HG03196 (cell line): ENCODE measurements around the gene KIF26B.

ENCODE experiments used
- ATAC-seq: cut with Tn5 transposase; IDR thresholded peaks from one replicate; pipeline ENCODE4 v1.9.1; 2021; ENCODE audit not compliant: unreplicated experiment

Gene KIF26B

DNA sequence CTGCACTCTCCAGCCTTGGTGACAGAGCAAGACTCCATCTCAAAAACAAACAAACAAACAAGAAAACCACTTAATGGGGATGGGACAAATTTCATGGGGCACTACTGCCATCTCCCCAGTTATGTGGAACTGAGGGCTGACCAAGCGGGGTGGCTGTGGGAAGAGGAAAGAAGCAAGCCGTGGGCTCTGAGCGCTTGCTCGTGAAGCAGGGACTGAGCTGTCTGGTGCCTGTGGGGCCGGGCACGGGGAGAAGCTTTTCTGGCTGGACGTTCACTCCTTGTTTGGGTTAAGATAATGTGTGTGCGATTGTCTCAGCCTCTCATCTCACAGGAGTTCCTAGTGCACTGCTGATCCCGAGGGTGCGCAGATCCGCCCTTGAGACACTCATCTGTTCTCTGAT, 22.0 kb upstream of the KIF26B start:
- ATAC-seq: no peak

DNA sequence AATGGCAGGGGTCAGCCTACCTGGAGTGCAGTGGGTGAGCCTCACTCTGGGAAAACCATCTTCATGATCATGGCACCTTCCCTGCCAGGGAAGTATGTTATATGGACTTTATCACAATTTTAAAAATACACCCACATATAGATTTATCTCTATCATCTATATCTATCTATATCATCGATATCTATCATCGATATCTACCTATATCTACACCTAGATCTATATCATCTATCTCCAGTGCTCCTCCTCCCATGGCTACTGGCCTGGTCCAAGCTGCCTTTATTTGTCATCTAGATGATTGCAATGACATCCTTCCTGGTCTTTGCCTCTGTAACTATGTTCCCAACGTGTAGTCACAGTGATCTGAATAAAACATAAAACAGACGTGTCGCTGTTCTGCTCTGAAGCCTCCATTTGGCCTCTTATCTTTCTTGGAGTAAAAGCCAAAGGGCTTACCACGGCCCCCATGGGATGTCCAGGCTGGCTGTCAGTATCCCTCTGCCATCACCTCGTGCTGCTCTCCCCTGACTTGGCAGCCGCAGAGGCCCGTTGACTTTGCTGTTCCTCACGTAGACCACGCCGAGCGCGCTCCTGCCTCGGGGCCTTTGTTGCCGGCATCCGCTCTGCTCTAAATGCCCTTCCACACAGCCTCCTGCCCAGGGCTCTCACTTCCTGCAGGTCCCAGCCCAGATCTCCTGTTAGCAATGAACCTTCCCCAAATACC, 20.6 kb upstream of the KIF26B start:
- no peak for ATAC-seq

DNA sequence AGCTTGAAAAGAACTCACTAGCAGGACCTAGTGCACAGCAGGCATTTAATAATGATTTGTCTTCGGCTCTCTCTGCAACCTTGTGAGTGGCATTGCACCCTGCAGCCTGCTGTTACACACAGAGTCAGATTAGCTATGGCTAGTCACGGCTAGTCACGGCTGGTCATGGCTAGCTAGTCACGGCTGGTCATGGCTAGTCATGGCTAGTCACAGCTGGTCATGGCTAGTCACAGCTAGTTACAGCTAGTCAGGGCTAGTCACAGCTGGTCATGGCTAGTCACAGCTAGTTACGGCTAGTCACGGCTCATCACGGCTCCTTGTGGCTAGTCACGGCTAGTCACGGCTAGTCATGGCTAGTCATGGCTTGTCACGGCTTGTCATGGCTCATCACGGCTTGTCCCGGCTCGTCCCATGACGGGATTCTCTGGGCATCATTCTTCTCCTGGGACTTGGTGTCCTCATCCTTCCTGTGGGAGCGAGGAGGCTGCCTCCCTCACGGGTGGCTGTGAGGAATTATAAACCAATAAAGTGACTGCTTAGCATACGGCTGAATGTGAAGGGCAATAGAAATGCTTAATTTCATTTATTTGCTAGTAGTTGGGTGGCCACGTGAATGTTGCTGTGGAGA, 12.5 kb upstream of the KIF26B start:
- ATAC-seq: no peak

DNA sequence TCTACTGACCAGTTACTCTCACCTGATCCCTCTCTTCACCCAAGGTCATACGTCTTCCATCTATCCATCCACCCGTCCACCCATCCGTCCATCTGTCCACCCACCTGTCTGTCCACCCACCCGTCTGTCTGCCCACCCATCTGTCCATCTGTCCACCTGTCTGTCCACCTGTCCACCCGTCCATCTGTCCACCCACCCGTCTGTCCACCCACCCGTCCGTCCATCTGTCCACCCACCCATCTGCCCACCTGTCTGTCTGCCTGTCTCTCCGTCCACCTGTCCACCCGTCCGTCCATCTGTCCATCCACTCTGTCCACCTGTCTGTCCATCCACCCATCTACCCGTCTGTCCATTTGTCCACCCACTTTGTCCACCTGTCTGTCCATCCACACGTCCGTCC, 11.8 kb upstream of the KIF26B start:
- no peak for ATAC-seq

DNA sequence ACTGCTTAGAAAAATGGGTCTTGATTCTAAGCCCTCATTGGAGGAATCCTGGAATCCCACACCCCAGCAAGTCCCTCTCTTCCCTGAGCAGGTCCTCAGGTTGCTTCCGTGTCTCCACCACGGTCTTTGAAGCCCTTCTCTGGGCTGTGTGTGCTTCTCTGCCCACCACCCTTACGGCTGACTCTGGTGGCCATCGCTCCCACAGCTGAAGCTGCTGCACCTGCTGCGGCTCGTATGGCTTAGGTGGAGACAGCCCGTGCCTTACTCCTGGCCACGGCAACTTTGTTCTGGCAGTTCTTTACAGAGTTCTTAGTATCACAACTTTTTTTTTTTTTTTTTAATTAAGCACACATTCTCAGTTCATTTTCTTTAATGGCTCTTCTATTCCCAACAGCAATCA, 10.9 kb upstream of the KIF26B start:
- ATAC-seq: no peak

DNA sequence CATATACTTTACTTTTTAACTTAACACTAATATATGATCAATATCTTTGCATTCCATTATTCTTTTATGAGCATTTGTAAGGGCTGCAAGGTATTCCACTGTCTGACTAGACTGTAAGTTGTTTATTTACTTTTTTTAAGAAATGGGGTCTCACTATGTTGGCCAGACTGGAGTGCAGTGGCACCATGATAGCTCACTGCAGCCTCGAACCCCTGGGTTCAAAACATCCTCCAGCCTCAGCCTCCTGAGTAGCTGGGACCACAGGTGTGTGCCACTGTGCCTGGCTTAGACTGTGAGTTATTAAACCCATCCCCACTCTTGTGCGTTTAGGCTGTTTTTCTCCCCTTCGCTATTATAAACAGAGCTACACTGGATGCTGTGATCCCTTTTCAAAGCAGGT, 6.7 kb upstream of the KIF26B start:
- no peak for ATAC-seq

DNA sequence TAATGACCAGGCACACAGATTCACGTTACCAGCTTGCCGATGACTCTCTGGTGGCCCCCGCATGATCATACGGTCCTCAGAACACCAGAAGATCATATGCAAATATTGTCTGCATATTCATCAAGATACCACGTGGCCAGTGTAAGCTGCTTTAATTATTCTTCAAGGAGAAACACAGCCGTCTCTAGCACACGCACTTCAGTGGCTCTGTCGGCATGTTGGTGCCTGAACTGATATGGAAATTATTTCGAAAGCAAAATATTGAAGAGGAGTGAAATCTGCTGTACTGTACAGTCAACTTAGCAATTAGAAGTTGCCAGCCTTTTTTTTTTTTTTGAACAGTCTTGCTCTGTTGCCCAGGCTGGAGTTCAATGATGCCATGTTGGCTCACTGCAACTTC, 5.9 kb upstream of the KIF26B start:
- no peak for ATAC-seq

DNA sequence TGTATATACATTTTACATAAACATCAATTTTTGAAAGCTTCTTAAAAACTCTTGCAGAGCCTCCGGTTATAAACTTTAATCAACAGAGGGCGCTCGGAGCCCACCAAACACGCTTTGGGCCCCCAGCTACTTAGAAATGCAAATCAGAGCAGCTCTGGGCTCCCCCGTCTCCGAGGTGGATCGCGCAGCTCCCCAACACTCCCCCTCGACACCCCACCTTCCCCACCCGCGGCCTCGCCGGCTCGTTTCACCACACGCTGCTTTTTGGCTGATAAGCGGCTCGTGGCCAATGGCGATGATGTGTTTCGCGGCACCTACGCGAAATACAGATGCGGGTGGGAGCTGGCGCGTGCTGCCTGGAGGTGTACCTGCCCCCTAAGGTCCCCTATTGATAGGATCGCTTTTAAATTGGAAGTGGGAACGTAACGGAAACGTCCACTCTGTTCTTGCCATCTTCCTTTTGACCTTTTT, 1.7 kb upstream of the KIF26B start:
- ATAC-seq: no peak

DNA sequence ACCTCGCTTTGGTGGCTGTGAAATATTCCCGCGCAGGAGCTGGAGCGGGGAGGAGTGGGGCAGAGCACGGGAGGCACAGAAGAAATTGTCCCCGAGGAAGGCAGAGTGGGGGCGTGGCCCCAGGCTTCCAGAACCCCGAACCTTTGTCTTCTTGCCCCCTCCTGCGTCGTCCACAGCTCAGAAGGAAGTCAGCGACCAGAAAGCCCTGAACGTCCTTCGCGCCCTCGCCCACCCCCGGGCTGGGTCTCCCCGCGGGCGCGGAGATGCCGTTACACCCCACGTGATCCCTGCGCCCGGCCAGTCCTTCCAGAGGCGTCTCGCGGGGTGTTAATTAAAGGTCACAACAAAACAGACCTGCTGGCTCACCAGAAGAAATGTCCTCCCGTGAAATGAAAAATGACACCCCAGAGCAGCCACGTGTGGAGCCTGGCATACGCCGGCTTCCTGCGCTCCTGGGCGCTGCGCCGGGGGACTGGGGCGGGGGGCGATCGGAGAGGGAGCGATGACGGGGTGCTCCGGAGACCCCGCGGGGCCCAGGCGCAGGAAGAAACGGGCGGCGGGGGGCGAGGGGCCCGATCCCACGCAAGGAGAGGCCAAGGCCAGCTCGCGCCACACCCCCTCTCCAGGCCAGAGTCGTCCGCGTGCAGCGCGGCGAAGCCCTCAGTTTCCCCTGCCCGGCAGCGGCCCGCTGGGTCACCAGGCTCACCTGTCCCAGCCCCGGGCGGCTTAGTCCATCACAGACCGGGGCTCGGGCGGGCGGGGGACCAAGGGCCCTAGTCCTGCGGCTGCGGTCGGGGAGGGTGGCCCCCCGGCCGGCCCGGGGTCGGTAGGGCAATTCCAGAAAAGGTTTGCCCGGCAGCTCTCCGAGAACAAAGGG, 995 bp upstream of the KIF26B start:
- no peak for ATAC-seq

DNA sequence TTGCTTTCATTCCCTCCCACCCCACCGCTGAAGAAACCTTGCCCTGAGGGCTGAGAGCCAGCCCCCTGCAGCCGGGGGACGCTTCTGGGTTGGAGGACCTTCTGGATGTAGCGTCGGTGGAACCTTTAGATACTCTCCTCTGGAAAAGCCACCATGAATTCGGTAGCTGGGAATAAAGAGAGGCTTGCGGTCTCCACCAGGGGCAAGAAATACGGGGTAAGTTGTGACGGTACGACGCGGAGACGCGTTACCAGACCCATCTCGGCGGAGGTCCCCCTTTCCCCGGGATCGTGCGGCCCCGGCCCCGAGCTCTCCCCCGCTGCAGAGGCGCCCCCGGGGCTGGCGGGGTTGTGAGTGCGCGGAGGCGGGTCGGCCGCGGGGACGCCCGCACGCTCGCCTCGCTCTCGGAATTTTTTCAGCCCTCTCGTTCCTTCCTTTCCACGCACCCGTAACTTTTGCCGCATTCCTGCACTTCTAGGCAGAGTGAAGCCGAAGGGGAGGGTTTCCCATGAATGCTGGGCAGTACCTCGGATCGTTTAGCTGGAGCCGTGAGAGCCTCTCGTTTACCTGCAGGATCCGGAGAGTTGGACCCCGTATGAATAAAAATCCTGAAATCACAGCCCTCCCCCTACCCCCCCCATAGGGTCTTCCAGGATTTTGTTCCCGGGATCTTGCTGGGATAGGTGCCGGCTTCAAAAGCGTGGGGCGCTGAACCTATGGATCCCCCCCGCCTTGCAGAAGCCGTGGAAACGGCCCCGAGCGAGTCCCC, 671 bp downstream of the KIF26B start:
- no peak for ATAC-seq

DNA sequence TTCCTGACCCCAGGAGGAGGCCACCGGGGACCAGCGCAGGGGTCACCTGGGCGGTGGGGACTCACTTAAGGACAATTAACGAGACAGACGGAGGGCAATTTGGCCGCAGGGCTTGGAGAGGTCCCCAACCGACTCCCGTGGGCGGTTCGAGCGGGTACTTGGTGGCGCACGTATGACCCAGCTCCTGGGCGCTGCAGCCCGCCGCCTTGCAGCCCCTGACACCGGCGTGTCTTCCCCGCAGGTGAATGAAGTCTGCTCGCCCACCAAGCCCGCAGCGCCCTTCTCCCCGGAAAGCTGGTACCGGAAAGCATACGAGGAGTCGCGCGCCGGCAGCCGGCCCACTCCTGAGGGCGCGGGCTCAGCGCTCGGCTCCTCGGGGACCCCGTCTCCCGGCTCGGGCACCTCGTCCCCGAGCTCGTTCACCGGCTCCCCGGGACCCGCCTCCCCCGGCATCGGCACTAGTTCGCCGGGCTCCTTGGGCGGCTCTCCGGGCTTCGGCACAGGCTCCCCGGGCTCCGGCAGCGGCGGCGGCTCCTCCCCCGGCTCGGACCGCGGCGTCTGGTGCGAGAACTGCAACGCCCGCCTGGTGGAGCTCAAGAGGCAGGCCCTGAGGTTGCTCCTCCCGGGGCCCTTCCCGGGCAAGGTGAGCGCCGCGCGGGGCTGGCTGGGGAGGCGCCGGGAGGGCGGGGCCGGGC, 1.4 kb downstream of the KIF26B start:
- ATAC-seq: peak; percentile 91

DNA sequence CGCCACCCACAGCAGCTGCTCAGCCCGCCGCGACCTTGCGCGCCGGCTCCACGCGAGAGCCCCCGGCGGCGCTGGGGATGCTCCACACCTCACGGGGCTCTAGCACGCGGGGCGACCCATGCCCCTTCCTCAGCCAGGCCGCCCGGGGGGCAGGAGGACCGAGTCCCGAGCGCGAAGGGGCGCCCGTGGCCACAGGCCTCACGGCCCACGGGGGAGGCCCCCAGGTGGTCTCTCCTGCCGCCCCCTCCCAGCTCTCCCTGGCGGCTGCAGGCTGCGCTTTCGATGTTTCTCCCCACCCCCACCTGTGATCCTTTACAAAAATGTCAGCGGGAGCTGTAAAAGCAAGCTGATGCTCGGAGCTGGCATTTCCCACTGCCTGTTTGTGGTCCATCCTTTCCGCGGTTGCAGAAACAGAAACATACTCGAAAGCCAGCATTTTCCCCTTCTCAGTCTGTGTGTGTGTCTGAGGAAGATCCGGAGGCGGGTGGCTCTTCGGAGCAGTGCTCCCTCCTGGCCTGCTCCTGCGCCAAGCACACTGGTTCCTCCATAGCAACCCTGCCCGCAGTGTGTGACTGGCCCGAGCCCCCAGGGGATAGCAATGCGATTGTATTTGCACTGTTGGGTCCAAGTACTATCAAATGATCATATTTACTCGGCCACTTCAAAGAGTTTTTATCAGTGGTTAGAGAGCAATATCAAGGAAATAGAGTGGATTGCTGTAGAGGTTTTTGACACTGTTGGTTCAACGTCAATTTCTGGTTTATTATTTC, 2.1 kb downstream of the KIF26B start:
- ATAC-seq: no peak

DNA sequence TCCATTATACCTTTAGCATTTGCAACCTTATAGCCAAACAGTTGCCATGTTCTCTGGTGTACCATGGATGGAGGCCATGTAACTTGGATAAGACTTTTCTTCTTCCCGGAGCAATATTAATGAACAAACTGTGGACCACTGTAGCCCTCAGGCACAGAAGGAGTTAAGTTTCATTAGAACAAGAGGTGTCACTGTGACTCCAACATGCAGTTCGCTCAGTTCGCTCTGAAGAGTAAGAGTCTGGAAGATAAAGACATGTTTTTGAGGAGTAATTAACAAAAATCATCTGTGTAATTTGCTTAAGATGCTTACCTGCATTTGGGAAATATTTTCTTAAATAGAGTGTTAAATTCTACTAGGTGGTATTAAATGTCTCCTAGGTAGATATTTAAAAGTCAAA, 4.1 kb downstream of the KIF26B start:
- no peak for ATAC-seq

DNA sequence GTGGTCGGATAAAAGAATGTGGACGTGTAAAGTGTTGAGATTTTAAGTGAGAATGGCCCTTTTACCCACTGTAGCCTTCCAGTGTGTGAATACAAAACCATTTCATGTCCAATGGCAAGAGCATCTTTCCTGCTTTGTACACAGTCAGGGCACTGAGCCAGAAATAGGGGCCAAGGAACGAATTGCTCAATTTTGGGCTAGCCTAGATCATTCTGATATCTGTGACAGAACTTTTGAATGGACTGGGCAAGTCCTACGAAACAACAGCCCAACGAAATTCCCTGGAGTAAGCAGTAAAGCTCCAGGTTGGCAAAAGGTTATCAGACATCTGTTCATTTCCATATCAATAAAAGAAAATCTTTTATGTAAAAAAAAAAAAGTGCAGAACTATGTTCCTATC, 5.5 kb downstream of the KIF26B start:
- no peak for ATAC-seq

DNA sequence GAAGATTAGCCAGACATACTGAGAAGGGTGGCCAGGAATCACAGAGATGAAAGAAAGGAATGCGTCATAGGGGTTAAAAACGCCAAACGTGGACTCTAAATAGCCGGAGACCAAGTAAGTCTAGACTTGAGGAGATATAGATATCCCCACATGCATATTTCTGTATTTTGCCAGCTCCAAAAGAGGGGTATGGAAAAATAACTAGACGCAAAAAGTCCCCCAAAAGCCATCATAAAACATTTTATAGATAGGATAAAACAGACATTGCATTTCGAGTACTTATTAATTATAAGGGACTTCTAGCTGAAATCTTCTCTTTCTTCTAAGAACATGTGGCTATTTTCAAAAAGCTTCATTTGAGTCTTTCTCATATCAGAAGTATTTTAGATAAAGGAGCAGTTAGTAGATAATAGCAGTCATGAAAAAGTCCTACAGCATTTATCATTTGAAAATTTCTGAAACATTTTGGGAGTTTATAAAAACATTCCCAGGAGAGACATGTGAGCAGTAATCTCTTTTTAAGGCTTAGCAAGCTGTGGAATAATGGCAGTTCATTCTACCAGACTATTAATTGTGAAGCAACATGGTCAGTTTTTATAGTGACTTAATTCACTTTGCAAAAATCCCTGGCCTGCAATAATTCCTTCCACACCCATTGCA, 6.1 kb downstream of the KIF26B start:
- no peak for ATAC-seq

DNA sequence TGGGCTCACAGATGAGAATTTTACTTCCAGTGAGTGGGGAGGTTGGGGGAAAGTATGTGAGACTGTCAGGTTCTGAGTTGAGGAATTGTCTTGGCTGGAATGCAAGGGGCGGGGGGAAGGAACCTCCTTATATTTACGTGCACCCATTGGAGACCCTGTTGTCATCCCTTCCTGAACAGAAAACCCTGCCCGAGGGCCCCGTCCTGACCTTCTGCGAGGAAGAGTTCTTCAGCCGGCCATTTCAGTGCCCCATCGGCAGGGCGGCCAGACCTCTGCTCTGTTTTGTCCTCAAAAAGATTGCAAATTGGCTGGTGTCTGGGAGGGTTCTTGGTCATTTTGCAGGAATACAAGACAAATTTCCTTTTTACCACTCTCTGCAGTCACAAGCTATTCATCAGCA, 7.1 kb downstream of the KIF26B start:
- ATAC-seq: no peak

DNA sequence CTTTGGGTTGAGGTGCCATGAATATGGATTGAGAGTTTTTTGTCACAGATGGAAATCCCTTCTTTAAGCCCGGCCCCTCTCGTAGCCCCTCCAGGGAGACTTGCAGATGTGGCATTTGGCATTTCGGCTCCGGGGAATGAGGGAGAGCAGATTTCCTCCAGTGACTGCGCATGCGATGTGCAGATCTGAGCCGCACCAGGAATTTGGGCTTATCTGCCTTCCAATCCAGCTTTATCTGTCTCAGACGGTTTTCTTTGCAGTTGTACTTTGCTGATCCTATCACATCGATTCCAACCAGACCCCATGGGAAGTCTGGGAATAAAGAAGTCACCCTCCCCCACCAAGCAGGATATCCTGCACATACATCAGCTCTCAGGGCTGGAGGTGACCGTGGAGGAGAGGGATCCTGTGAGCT, 11.7 kb downstream of the KIF26B start:
- no peak for ATAC-seq

DNA sequence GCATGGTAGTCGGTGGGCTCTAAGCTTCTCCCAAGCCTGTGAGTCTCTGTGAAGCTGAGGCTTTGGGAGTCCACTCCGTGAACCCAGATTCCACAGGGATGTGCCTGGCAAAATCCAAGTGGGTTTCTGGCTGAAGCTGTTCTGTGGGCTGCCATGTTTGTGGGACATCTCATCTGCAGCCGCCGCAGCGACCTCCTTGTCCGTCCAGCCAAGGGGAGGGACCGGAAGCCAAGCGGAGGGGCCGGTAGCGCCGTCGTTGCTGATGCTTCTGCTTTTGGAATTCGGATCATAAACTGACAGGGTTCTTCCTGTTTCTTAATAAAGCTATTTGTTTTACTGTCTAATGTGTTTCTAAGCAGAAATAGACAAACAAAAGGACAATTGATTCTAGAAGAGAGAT, 13.3 kb downstream of the KIF26B start:
- no peak for ATAC-seq

DNA sequence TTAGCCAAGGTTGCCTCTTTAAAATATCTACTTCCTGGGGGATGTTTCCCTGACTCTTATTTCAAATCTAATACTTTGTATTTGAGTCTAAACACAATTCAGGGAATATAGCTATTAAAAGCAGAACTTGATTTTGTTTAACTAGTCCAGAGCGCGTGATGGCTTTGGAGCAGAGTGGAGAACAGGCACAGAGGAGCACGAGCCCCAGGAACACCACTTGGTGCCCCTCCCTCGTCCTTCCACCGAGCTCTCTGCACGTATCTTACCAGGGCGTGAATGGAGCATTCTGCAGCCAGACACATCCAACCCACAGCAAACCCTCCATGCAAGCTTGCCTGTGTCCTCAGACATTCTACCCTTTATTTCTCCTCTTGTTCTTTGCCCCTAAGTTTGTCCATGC, 14.1 kb downstream of the KIF26B start:
- no peak for ATAC-seq
